OCI-LY7 (cell line): Measurements from ENCODE around the gene WRAP73. TPM values are rescaled to one million over a fixed set of nuclear protein-coding genes. Genes with fewer than 3 reads are reported as not detected.
A peak's percentile ranks its signal among the peaks of the same experiment; 100 is the strongest.

Experiments
- BruUV-seq: library from RNA; stranded (reverse); fragments of 400-500 nt; replicated peaks from 2 replicates; lab custom pipeline; 2021; lab: Mats Ljungman, UMichigan
- CTCF ChIA-PET: fragments of 300-600 bp; sonication (Branson Sonifier 250); formaldehyde crosslinking; loops from one replicate; lab custom pipeline; 2022; ENCODE audit warnings: antibody characterized with exemption; ENCODE audit not compliant: unreplicated experiment; lab: Charles Lee
- POLR2A ChIA-PET: fragments of 300-600 bp; sonication (Branson Sonifier 250); formaldehyde crosslinking; loops from one replicate; lab custom pipeline; 2022; ENCODE audit warnings: antibody characterized with exemption; lab: Charles Lee
- DNase-seq: peaks from one replicate; pipeline ENCODE4 v3.0.0-alpha.2; 2015; ENCODE audit warnings: low spot score
- H2AFZ ChIP-seq: fragments of 200-600 bp; sonication (generic), shearing (Covaris generic); 2 replicates; pipeline ENCODE4 v1.6.1; 2014; ENCODE audit warnings: mild to moderate bottlenecking, antibody characterized with exemption, low read length, moderate library complexity
- H3K27ac ChIP-seq: fragments of 200-600 bp; sonication (generic); 2 replicates; pipeline ENCODE4 v1.5.1; 2014; ENCODE audit warnings: mixed run types, low read depth, mild to moderate bottlenecking, moderate library complexity, low read length, inconsistent platforms; ENCODE audit not compliant: poor library complexity, severe bottlenecking
- H3K36me3 ChIP-seq: fragments of 200-600 bp; sonication (generic); 2 replicates; pipeline ENCODE4 v1.6.1; 2014; ENCODE audit warnings: mild to moderate bottlenecking, antibody characterized with exemption, low read length, moderate library complexity, mixed read lengths; ENCODE audit not compliant: insufficient read depth
- H3K4me1 ChIP-seq: fragments of 200-600 bp; sonication (generic); 2 replicates; pipeline ENCODE4 v1.5.1; 2014; ENCODE audit warnings: mild to moderate bottlenecking, low read length; ENCODE audit not compliant: insufficient read depth, poor library complexity, severe bottlenecking
- H3K4me2 ChIP-seq: fragments of 200-600 bp; sonication (generic); 2 replicates; pipeline ENCODE4 v1.6.1; 2014; ENCODE audit warnings: mild to moderate bottlenecking, low read length
- H3K4me3 ChIP-seq: fragments of 200-600 bp; sonication (generic); 2 replicates; pipeline ENCODE4 v1.5.1; 2014; ENCODE audit warnings: mild to moderate bottlenecking, low read depth, low read length; ENCODE audit not compliant: poor library complexity, severe bottlenecking
- H3K79me2 ChIP-seq: fragments of 200-600 bp; sonication (generic); 2 replicates; pipeline ENCODE4 v1.6.1; 2016; ENCODE audit warnings: low read depth, mild to moderate bottlenecking, low read length, moderate library complexity, mixed read lengths; ENCODE audit not compliant: insufficient read depth
- H3K9me2 ChIP-seq: fragments of 200-600 bp; sonication (generic); 2 replicates; pipeline ENCODE4 v1.6.1; 2016; ENCODE audit warnings: mild to moderate bottlenecking, low read length, mixed read lengths; ENCODE audit not compliant: insufficient read depth
- H3K9me3 ChIP-seq: fragments of 200-600 bp; sonication (generic); 2 replicates; pipeline ENCODE4 v1.6.1; 2014; ENCODE audit warnings: mild to moderate bottlenecking, mixed run types, low read length, mixed read lengths
- H4K20me1 ChIP-seq: fragments of 200-600 bp; sonication (generic); 2 replicates; pipeline ENCODE4 v1.6.1; 2014; ENCODE audit warnings: mild to moderate bottlenecking, antibody characterized with exemption, low read length, moderate library complexity, mixed read lengths; ENCODE audit not compliant: insufficient read depth
- CTCF ChIP-seq: fragments of 200-600 bp; sonication (generic); conservative IDR thresholded peaks from 2 replicates; pipeline ENCODE4 v1.5.1; 2014; ENCODE audit warnings: mild to moderate bottlenecking, antibody characterized with exemption, low read length, moderate library complexity, mixed read lengths
- EZH2phosphoT487 ChIP-seq: fragments of 200-600 bp; sonication (generic); IDR thresholded peaks from 2 replicates; pipeline ENCODE4 v1.6.1; 2018; ENCODE audit warnings: low read depth, borderline replicate concordance, mild to moderate bottlenecking, mixed run types, antibody characterized with exemption, low read length, moderate library complexity, mixed read lengths
- intact Hi-C: fragments of 100-400 bp; cut with micrococcal nuclease; formaldehyde crosslinking; loops from one replicate; pipeline ENCODE4 v1.10.0; 2022; ENCODE audit not compliant: unreplicated experiment
- total RNA-seq, 2 experiments: library from RNA; depleted of rRNA in 1 of 2; stranded (reverse); fragments of >200 nt in 1 of 2; shearing (Covaris generic) in 1 of 2; gene quantifications; 2 replicates each; pipeline ENCODE4 v1.2.3, GENCODE V29; 2014 to 2022

WRAP73 gene
- total RNA-seq, 2 experiments from 2014 or later: 34.7 to 40.0 TPM

- H2AFZ ChIP-seq: no peak overlapping the region
Measured at GRCh38 chr1:3626025-3626424, 23.9 kb downstream of the WRAP73 start.

GRCh38 chr1:3625151-3625907, 24.6 kb downstream of the WRAP73 start:
- TF ChIP-seq EZH2phosphoT487 (no peak), CTCF (no peak)
- no peak overlapping the region for H2AFZ ChIP-seq
- H3K4me3 ChIP-seq: peak overlapping the region; percentile 88
- no peak overlapping the region for H3K27ac ChIP-seq
- peak overlapping the region; percentile 97 for H3K4me2 ChIP-seq
- no peak for DNase-seq
- H3K4me1 ChIP-seq: peaks cover 16% of the 10 kb centered on the region
- ChIA-PET CTCF (interaction anchor here (0.6 kb wide), 1 partner anchor 173 kb away, joined by 3 read pairs; no protein-coding TSS in a partner anchor), POLR2A (no interaction called here)
- H3K9me2 ChIP-seq: no peaks in the 10 kb centered on the region
- no peaks in the 10 kb centered on the region for H3K9me3 ChIP-seq
- peaks cover 21% of the 10 kb centered on the region for H3K36me3 ChIP-seq
- no peaks in the 10 kb centered on the region for H3K79me2 ChIP-seq
- no peaks in the 10 kb centered on the region for H4K20me1 ChIP-seq
- BruUV-seq: no TSS peak
- intact Hi-C loops: no loop called here

More at GRCh38 chr1:3626025-3626424, 23.9 kb downstream of the WRAP73 start:
- ChIA-PET POLR2A (no interaction called here), CTCF (no interaction called here)
- Histone ChIP-seq H3K36me3 (peaks cover 21% of the 10 kb centered on the region), H3K4me3 (peak overlapping the region; percentile 88), H3K9me3 (no peaks in the 10 kb centered on the region), H4K20me1 (no peaks in the 10 kb centered on the region), H3K27ac (no peak overlapping the region), H3K4me1 (peaks cover 16% of the 10 kb centered on the region), H3K79me2 (no peaks in the 10 kb centered on the region), H3K9me2 (no peaks in the 10 kb centered on the region), H3K4me2 (peak overlapping the region; percentile 97)
- BruUV-seq: no TSS peak
- intact Hi-C loops: no loop called here
- no peak for DNase-seq
- TF ChIP-seq CTCF (no peak), EZH2phosphoT487 (no peak)
